WTC11 (cell line): Measurements from ENCODE around the gene TBC1D14. TPM values are rescaled to one million over a fixed set of nuclear protein-coding genes. Genes with fewer than 3 reads are reported as not detected.

Source experiments
- ATAC-seq: fragments of 200-7000 bp; cut with Tn5 transposase; 2 replicates; pipeline ENCODE4 v1.10.0; 2021; ENCODE audit warnings: mild to moderate bottlenecking, moderate library complexity
- CTCF ChIA-PET: fragments of 300-600 bp; sonication (Branson Sonifier 250); formaldehyde crosslinking; loops from one replicate; lab custom pipeline; 2021; ENCODE audit warnings: antibody characterized with exemption; lab: Charles Lee
- POLR2A ChIA-PET: fragments of 350-600 bp; sonication (Branson Sonifier 250); formaldehyde crosslinking; loops from one replicate; lab custom pipeline; 2021; ENCODE audit warnings: antibody characterized with exemption; lab: Charles Lee
- DNase-seq: peaks from one replicate; pipeline ENCODE4 v3.0.0; 2021; ENCODE audit warnings: low spot score
- H3K27ac Mint-ChIP-seq: 2 replicates; pipeline ENCODE4 v1.8.0; 2021; ENCODE audit warnings: mixed read lengths
- H3K27me3 Mint-ChIP-seq: 2 replicates; pipeline ENCODE4 v1.8.0; 2021; ENCODE audit warnings: low read depth, mild to moderate bottlenecking, moderate library complexity, mixed read lengths
- H3K36me3 Mint-ChIP-seq: 2 replicates; pipeline ENCODE4 v1.8.0; 2021; ENCODE audit warnings: mixed read lengths
- H3K4me1 Mint-ChIP-seq: 2 replicates; pipeline ENCODE4 v1.8.0; 2022; ENCODE audit warnings: mixed read lengths
- H3K4me3 Mint-ChIP-seq: 2 replicates; pipeline ENCODE4 v1.8.0; 2021; ENCODE audit warnings: mild to moderate bottlenecking, moderate library complexity, mixed read lengths
- H3K9me3 Mint-ChIP-seq: 2 replicates; pipeline ENCODE4 v1.8.0; 2021; ENCODE audit warnings: mixed read lengths
- ELF4 ChIP-seq: sonication (generic); formaldehyde crosslinking; IDR thresholded peaks from 2 replicates; pipeline ENCODE4 v1.8.1; 2022; ENCODE audit warnings: low read depth, mild to moderate bottlenecking, moderate library complexity, missing genetic modification reagents
- FOXJ3 ChIP-seq: sonication (generic); formaldehyde crosslinking; IDR thresholded peaks from 2 replicates; pipeline ENCODE4 v1.9.0; 2021; ENCODE audit warnings: missing genetic modification reagents, mild to moderate bottlenecking, borderline replicate concordance
- FOXK1 ChIP-seq: sonication (generic); formaldehyde crosslinking; IDR thresholded peaks from 2 replicates; pipeline ENCODE4 v1.8.0; 2022; ENCODE audit warnings: mild to moderate bottlenecking, moderate library complexity, missing genetic modification reagents
- HMGA2 ChIP-seq: fragments of 250-450 bp; sonication (Bioruptor Pico); IDR thresholded peaks from 2 replicates; pipeline ENCODE4 v1.4.0; 2021; ENCODE audit warnings: mild to moderate bottlenecking, moderate library complexity
- JAZF1 ChIP-seq: fragments of 250-450 bp; sonication (Bioruptor Pico); IDR thresholded peaks from 2 replicates; pipeline ENCODE4 v1.9.0; 2021; ENCODE audit warnings: moderate library complexity, mild to moderate bottlenecking, inconsistent platforms
- MYBL2 ChIP-seq: sonication (generic); formaldehyde crosslinking; IDR thresholded peaks from 2 replicates; pipeline ENCODE4 v1.8.1; 2023; ENCODE audit warnings: mild to moderate bottlenecking, moderate library complexity, missing genetic modification reagents
- NFE2L1 ChIP-seq: sonication (generic); formaldehyde crosslinking; IDR thresholded peaks from 2 replicates; pipeline ENCODE4 v1.8.1; 2023; ENCODE audit warnings: missing genetic modification reagents
- NR3C1 ChIP-seq: sonication (generic); formaldehyde crosslinking; conservative IDR thresholded peaks from 2 replicates; pipeline ENCODE4 v1.8.1; 2023; ENCODE audit warnings: low read depth, mild to moderate bottlenecking, missing genetic modification reagents
- SMAD4 ChIP-seq: sonication (generic); formaldehyde crosslinking; IDR thresholded peaks from 2 replicates; pipeline ENCODE4 v1.8.0; 2022; ENCODE audit warnings: mild to moderate bottlenecking, missing genetic modification reagents
- STAT6 ChIP-seq: sonication (generic); formaldehyde crosslinking; conservative IDR thresholded peaks from 2 replicates; pipeline ENCODE4 v1.8.1; 2023; ENCODE audit warnings: mild to moderate bottlenecking, low read depth, missing genetic modification reagents, moderate library complexity
- TEAD4 ChIP-seq: sonication (generic); formaldehyde crosslinking; IDR thresholded peaks from 2 replicates; pipeline ENCODE4 v1.8.0; 2022; ENCODE audit warnings: mild to moderate bottlenecking, missing genetic modification reagents
- USF1 ChIP-seq: sonication (generic); formaldehyde crosslinking; IDR thresholded peaks from 2 replicates; pipeline ENCODE4 v1.8.0; 2022; ENCODE audit warnings: mild to moderate bottlenecking, missing genetic modification reagents
- ZNF232 ChIP-seq: sonication (generic); formaldehyde crosslinking; IDR thresholded peaks from 2 replicates; pipeline ENCODE4 v1.8.0; 2022; ENCODE audit warnings: mild to moderate bottlenecking, missing genetic modification reagents
- ZNF263 ChIP-seq: sonication (generic); formaldehyde crosslinking; IDR thresholded peaks from 2 replicates; pipeline ENCODE4 v1.8.1; 2022; ENCODE audit warnings: low read depth, mild to moderate bottlenecking, moderate library complexity, missing genetic modification reagents
- ZNF281 ChIP-seq: sonication (generic); formaldehyde crosslinking; IDR thresholded peaks from 2 replicates; pipeline ENCODE4 v1.8.0; 2023; ENCODE audit warnings: mild to moderate bottlenecking, missing genetic modification reagents
- ZNF671 ChIP-seq: fragments of 250-450 bp; sonication (Bioruptor Pico); IDR thresholded peaks from 2 replicates; pipeline ENCODE4 v1.8.0; 2021; ENCODE audit warnings: mild to moderate bottlenecking
- total RNA-seq: library from RNA; stranded (reverse); gene quantifications from 3 replicates; pipeline ENCODE4 v1.2.3, GENCODE V29; 2021
- TF ChIP-seq, protein P1 (sequence below): fragments of 250-450 bp; sonication (Bioruptor Pico); IDR thresholded peaks from 2 replicates; pipeline ENCODE4 v2.1.2; 2022; ENCODE audit warnings: mild to moderate bottlenecking, moderate library complexity
- TF ChIP-seq, protein P2 (sequence below): fragments of 250-450 bp; sonication (Bioruptor Pico); IDR thresholded peaks from 2 replicates; pipeline ENCODE4 v1.9.0; 2021; ENCODE audit warnings: mild to moderate bottlenecking

TBC1D14 gene
- total RNA-seq, 1 experiment from 2014 or later = 45.1 TPM

DNA sequence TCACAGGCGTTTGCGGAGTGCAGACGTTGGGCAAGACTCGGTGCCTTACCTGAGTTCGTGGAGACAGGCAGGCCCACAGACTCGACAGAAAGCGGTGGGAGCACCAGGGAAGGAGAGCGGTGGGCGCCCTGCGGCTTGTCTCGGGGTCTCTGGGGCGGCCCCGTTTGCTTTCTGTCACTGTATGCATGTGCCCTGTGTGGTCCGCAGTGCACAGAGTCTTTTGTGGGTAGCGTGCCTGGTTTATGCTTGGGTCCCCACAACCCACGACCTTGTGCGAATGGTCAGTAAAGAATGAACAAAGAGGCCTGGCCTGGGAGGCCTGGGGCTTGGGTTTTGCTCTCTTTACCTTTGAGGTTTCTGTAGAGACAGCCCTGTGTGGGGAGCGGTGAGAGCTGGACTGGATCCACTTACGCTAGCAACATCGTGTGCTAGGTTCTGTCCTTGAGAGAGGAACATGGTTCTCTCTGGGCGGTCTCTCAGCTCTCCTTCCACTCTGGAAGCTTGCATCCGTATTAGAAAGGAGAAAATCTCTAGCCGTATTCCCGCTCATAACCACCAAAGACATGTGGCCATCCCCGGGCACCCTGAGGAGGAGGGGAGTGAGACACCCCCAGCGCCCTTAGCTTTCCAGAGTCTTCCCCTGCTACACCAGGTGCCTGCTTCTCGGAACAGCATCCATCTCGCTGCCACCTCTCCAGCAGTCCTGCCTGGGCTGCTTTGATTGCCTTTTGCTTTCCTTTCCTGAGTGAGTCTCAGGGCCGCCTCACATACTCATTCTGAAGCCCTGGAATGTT, 134.7 kb downstream of the TBC1D14 start:
- POLR2A ChIA-PET = interaction anchor here (0.6 to 1.7 kb wide), 6 partner anchors 10 to 328 kb away, joined by 3 to 16 read pairs (median 3); partner anchors contain the start of gene GRPEL1

More for the DNA sequence above, 134.7 kb downstream of the TBC1D14 start:
- no peak for DNase-seq
- H3K36me3 Mint-ChIP-seq = no peaks in the 10 kb centered on the region
- peaks cover 27% of the 10 kb centered on the region for H3K27me3 Mint-ChIP-seq
- no peaks in the 10 kb centered on the region for H3K9me3 Mint-ChIP-seq
- peak overlapping the region; percentile 56 for H3K27ac Mint-ChIP-seq
- CTCF ChIA-PET = interaction anchor here (0.6 to 6.9 kb wide), 17 partner anchors 10 to 343 kb away, joined by 3 to 118 read pairs (median 9); partner anchors contain the start of genes GRPEL1 and TBC1D14
- peak overlapping the region; percentile 83 for H3K4me3 Mint-ChIP-seq
- ATAC-seq = no peak
- peaks cover 44% of the 10 kb centered on the region for H3K4me1 Mint-ChIP-seq
- TF ChIP-seq NR3C1 (CRISPR knock-in tag) (no peak), ZNF263 (no peak), JAZF1 (CRISPR knock-in tag) (no peak), SMAD4 (CRISPR knock-in tag) (no peak), FOXK1 (CRISPR knock-in tag) (no peak), ZNF232 (CRISPR knock-in tag) (no peak), TEAD4 (CRISPR knock-in tag) (no peak), FOXJ3 (CRISPR knock-in tag) (no peak), STAT6 (CRISPR knock-in tag) (no peak), MYBL2 (CRISPR knock-in tag) (no peak), HMGA2 (CRISPR knock-in tag) (no peak), ELF4 (no peak), USF1 (CRISPR knock-in tag) (no peak), NFE2L1 (no peak), ZNF671 (CRISPR knock-in tag) (no peak), ZNF281 (CRISPR knock-in tag) (no peak)
- TF ChIP-seq, protein P1, sequence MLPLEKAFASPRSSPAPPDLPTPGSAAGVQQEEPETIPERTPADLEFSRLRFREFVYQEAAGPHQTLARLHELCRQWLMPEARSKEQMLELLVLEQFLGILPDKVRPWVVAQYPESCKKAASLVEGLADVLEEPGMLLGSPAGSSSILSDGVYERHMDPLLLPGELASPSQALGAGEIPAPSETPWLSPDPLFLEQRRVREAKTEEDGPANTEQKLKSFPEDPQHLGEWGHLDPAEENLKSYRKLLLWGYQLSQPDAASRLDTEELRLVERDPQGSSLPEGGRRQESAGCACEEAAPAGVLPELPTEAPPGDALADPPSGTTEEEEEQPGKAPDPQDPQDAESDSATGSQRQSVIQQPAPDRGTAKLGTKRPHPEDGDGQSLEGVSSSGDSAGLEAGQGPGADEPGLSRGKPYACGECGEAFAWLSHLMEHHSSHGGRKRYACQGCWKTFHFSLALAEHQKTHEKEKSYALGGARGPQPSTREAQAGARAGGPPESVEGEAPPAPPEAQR (CRISPR knock-in tag) = no peak
- TF ChIP-seq, protein P2, sequence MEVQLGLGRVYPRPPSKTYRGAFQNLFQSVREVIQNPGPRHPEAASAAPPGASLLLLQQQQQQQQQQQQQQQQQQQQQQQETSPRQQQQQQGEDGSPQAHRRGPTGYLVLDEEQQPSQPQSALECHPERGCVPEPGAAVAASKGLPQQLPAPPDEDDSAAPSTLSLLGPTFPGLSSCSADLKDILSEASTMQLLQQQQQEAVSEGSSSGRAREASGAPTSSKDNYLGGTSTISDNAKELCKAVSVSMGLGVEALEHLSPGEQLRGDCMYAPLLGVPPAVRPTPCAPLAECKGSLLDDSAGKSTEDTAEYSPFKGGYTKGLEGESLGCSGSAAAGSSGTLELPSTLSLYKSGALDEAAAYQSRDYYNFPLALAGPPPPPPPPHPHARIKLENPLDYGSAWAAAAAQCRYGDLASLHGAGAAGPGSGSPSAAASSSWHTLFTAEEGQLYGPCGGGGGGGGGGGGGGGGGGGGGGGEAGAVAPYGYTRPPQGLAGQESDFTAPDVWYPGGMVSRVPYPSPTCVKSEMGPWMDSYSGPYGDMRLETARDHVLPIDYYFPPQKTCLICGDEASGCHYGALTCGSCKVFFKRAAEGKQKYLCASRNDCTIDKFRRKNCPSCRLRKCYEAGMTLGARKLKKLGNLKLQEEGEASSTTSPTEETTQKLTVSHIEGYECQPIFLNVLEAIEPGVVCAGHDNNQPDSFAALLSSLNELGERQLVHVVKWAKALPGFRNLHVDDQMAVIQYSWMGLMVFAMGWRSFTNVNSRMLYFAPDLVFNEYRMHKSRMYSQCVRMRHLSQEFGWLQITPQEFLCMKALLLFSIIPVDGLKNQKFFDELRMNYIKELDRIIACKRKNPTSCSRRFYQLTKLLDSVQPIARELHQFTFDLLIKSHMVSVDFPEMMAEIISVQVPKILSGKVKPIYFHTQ (CRISPR knock-in tag) = no peak
- TF ChIP-seq, all 79 proteins: peak for 0
